ENCODE results near the gene BRI3. TPM values are rescaled to one million over a fixed set of nuclear protein-coding genes. Genes with fewer than 3 reads are reported as not detected.

BRI3 gene
- total RNA-seq, 1 experiment from 2014 or later, result 102 TPM

- H3K9me2 ChIP-seq (ENCODE audit: insufficient read depth), result no peaks in the 10 kb centered on the region
- peak overlapping the region; percentile 24 to 43 for H3K4me3 ChIP-seq (replicated peaks in 1 of 2; ENCODE audit: low read depth in 1 of 2, low read length in 2 of 2)
- no peaks in the 10 kb centered on the region for H3K9me3 ChIP-seq (ENCODE audit: control insufficient read depth in 1 of 2, insufficient read depth in 1 of 2, low read depth in 1 of 2, low read length in 2 of 2)
- peaks cover 48 to 74% of the 10 kb centered on the region in 2 experiments for H3K4me1 ChIP-seq (ENCODE audit: control insufficient read depth in 1 of 2, insufficient read depth in 2 of 2, low read length in 2 of 2)
- H3K79me2 ChIP-seq (ENCODE audit: insufficient read depth, low read length), result peaks cover 77% of the 10 kb centered on the region
- RAD21 ChIA-PET (ENCODE audit: low non-redundant PET in 1 of 2, low total read pairs in 2 of 2, uncharacterized antibody in 2 of 2, unreplicated experiment in 2 of 2), result no interaction called here
- no TSS peak for BruUV-seq (replicated peaks)
- H3K9ac ChIP-seq (ENCODE audit: low read length), result peak overlapping the region; percentile 95
- intact Hi-C loops (cut with micrococcal nuclease), result no loop called here
- POLR2A ChIA-PET, result interaction anchor here (0.9 kb wide), 1 partner anchor 124 kb away, joined by 3 read pairs; no protein-coding TSS in a partner anchor
- no peaks in the 10 kb centered on the region for H3K27me3 ChIP-seq (ENCODE audit: insufficient read depth, low read length)
- H3K36me3 ChIP-seq (ENCODE audit: control insufficient read depth in 1 of 2, insufficient read depth in 2 of 2, low read length in 2 of 2), result no peaks in the 10 kb centered on the region; a peak in 1 of 4 replicates
- peak overlapping the region; percentile 95 for H3K4me2 ChIP-seq (ENCODE audit: low read length)
- CTCF ChIA-PET, result no interaction called here
- H4K20me1 ChIP-seq (ENCODE audit: insufficient read depth), result peaks cover 3% of the 10 kb centered on the region; the same call in 1 of the 2 replicates
- DNase-seq (ENCODE audit: low read depth, low spot score) (no peak), ATAC-seq (no peak)
- peak overlapping the region; percentile 68 for H3K27ac ChIP-seq (ENCODE audit: low read depth, low read length)
- TF ChIP-seq REST (IDR thresholded peaks at IDR 0.05; ENCODE audit: low read depth), result no peak
- TF ChIP-seq POLR2AphosphoS5 (IDR thresholded peaks at IDR 0.05; ENCODE audit: low read depth, low read length), result 0 out of 2 replicates have a peak, but pooled peaks have one; percentile 30
- no peak overlapping the region for H2AFZ ChIP-seq (ENCODE audit: low read depth, low read length, poor library complexity, severe bottlenecking)
Observed at GRCh38 chr7:98284335-98285036, 3.0 kb downstream of the BRI3 start.

Data from HCT116 (cell line).